GM21737 (cell line): ENCODE data around the gene EHD3.

Experiments
- ATAC-seq: cut with Tn5 transposase; IDR thresholded peaks from one replicate; pipeline ENCODE4 v1.9.1; 2021; ENCODE audit warnings: mild to moderate bottlenecking, moderate library complexity; ENCODE audit not compliant: unreplicated experiment

The EHD3 gene

GRCh38 chr2:31233741-31234682 is at the start of gene EHD3:
Gene EHD3 (plus strand): TSS chr2:31234152. CDS start chr2:31234622, 470 bp downstream.
- peak; percentile 93 for ATAC-seq

GRCh38 chr2:31187166-31187565 is 46.8 kb upstream of the EHD3 start:
- no peak for ATAC-seq

- ATAC-seq = no peak
Measured at GRCh38 chr2:31188131-31188530, 45.8 kb upstream of the EHD3 start.

- ATAC-seq = no peak
Measured at GRCh38 chr2:31189141-31189540, 44.8 kb upstream of the EHD3 start.

- ATAC-seq = no peak
Measured at GRCh38 chr2:31190188-31190587, 43.8 kb upstream of the EHD3 start.

GRCh38 chr2:31191931-31192330 is 42.0 kb upstream of the EHD3 start:
- no peak for ATAC-seq

- ATAC-seq = no peak
Measured at GRCh38 chr2:31192396-31192795, 41.6 kb upstream of the EHD3 start.

- no peak for ATAC-seq
Measured at GRCh38 chr2:31192851-31193392, 41.0 kb upstream of the EHD3 start.

- no peak for ATAC-seq
Measured at GRCh38 chr2:31193806-31194205, 40.1 kb upstream of the EHD3 start.

GRCh38 chr2:31196622-31197021 is 37.3 kb upstream of the EHD3 start:
- ATAC-seq = no peak

- no peak for ATAC-seq
Measured at GRCh38 chr2:31197166-31197565, 36.8 kb upstream of the EHD3 start.

GRCh38 chr2:31197669-31198068 is 36.3 kb upstream of the EHD3 start:
- ATAC-seq = no peak

- no peak for ATAC-seq
Measured at GRCh38 chr2:31199206-31199605, 34.7 kb upstream of the EHD3 start.

- no peak for ATAC-seq
Measured at GRCh38 chr2:31200972-31201371, 33.0 kb upstream of the EHD3 start.

GRCh38 chr2:31202041-31202440 is 31.9 kb upstream of the EHD3 start:
- no peak for ATAC-seq

GRCh38 chr2:31202833-31203232 is 31.1 kb upstream of the EHD3 start:
- ATAC-seq = no peak

GRCh38 chr2:31203916-31204315 is 30.0 kb upstream of the EHD3 start:
- no peak for ATAC-seq

- ATAC-seq = no peak
Measured at GRCh38 chr2:31204783-31205182, 29.2 kb upstream of the EHD3 start.

GRCh38 chr2:31205186-31205585 is 28.8 kb upstream of the EHD3 start:
- no peak for ATAC-seq

GRCh38 chr2:31205613-31206012 is 28.3 kb upstream of the EHD3 start:
- ATAC-seq = no peak

GRCh38 chr2:31207790-31208189 is 26.2 kb upstream of the EHD3 start:
- ATAC-seq = no peak

GRCh38 chr2:31208240-31208639 is 25.7 kb upstream of the EHD3 start:
- ATAC-seq = no peak
